Natural killer cell (primary cell): Measurements from ENCODE around the gene ARMC5. TPM values are rescaled to one million over a fixed set of nuclear protein-coding genes. Genes with fewer than 3 reads are reported as not detected.

Experiments used
- ATAC-seq, 3 donors: fragments of 150-1000 bp in 2 of 3; fragments of 200-7000 bp in 1 of 3; cut with Tn5 transposase; 1 replicate in 1 of 3; 2 replicates in 2 of 3; pipeline ENCODE4 v1.10.0; 2021; ENCODE audit warnings: mild to moderate bottlenecking in 2 of 3, moderate library complexity in 2 of 3
- DNase-seq, 2 donors: peaks; one replicate each; pipeline versions ENCODE4 v3.0.0 to v3.0.0-alpha.2; 2013 to 2021; ENCODE audit warnings: mixed read lengths in 1 of 2
- H3K27ac ChIP-seq: one replicate; pipeline ENCODE4 v1.5.1; 2013; ENCODE audit warnings: mild to moderate bottlenecking, low read length
- H3K27me3 ChIP-seq: one replicate; pipeline ENCODE4 v1.6.1; 2013; ENCODE audit warnings: low read length; ENCODE audit not compliant: control insufficient read depth, insufficient read depth
- H3K36me3 ChIP-seq: one replicate; pipeline ENCODE4 v1.6.1; 2013; ENCODE audit warnings: low read length; ENCODE audit not compliant: control insufficient read depth, insufficient read depth
- H3K4me1 ChIP-seq: one replicate; pipeline ENCODE4 v1.6.1; 2013; ENCODE audit warnings: low read length; ENCODE audit not compliant: control insufficient read depth, insufficient read depth
- H3K4me3 ChIP-seq: one replicate; pipeline ENCODE4 v1.5.1; 2013; ENCODE audit warnings: low read length
- H3K9me3 ChIP-seq: one replicate; pipeline ENCODE4 v1.6.1; 2013; ENCODE audit warnings: low read length; ENCODE audit not compliant: control insufficient read depth, insufficient read depth
- H3K27ac Mint-ChIP-seq, 2 donors: one replicate each; pipeline ENCODE4 v1.8.0; 2022; ENCODE audit warnings: mild to moderate bottlenecking in 2 of 2, mixed read lengths in 2 of 2, moderate library complexity in 1 of 2
- H3K27me3 Mint-ChIP-seq, 2 donors: one replicate each; pipeline ENCODE4 v1.8.0; 2022; ENCODE audit warnings: low read depth in 2 of 2, mixed read lengths in 2 of 2
- H3K36me3 Mint-ChIP-seq: one replicate; pipeline ENCODE4 v1.8.0; 2022; ENCODE audit warnings: mixed read lengths
- H3K4me1 Mint-ChIP-seq, 2 donors: one replicate each; pipeline ENCODE4 v1.8.0; 2022; ENCODE audit warnings: mixed read lengths in 2 of 2
- H3K4me3 Mint-ChIP-seq: one replicate; pipeline ENCODE4 v1.8.0; 2022; ENCODE audit warnings: mild to moderate bottlenecking, moderate library complexity, mixed read lengths
- H3K9me3 Mint-ChIP-seq, 2 donors: one replicate each; pipeline ENCODE4 v1.8.0; 2022; ENCODE audit warnings: mixed read lengths in 2 of 2
- WGBS: methylation state at CpG from one replicate; pipeline ENCODE4 v1.1.7; 2013; ENCODE audit warnings: missing lambda C conversion rate; ENCODE audit not compliant: insufficient coverage; 5-methylcytosine and 5-hydroxymethylcytosine counted together
- intact Hi-C: fragments of 100-400 bp; cut with micrococcal nuclease; formaldehyde crosslinking; loops from one replicate; pipeline ENCODE4 v1.14.2; 2022
- total RNA-seq, 4 donors: library from RNA; stranded (reverse); fragments of 120-200 nt in 1 of 4; gene quantifications; one replicate each; pipeline versions ENCODE4 v1.2.3 to v1.2.4, GENCODE V29; 2013 to 2022
- TF ChIP-seq, protein P1 (sequence below): fragments of 200-600 bp; IDR thresholded peaks from one replicate; pipeline ENCODE4 v1.8.0; 2022; ENCODE audit warnings: antibody characterized with exemption

ARMC5 gene
- total RNA-seq, 3 donors from 2014 or later (not counting 1 experiment from before 2014, with no cell fraction given) = 10.4 to 22.8 (median 16.6) TPM

GRCh38 chr16:31467151-31467773 lies 8.0 kb downstream of the ARMC5 start:
- no peak overlapping the region for H3K27ac ChIP-seq
- no peak for ATAC-seq

GRCh38 chr16:31467858-31468257 lies 8.6 kb downstream of the ARMC5 start:
- H3K27me3 Mint-ChIP-seq = peaks cover 0 to 18% of the 10 kb centered on the region in 2 donors
- H3K9me3 Mint-ChIP-seq = no peaks in the 10 kb centered on the region
- no peaks in the 10 kb centered on the region for H3K36me3 Mint-ChIP-seq
- Histone ChIP-seq H3K9me3 (no peaks in the 10 kb centered on the region), H3K27ac (no peak overlapping the region), H3K4me3 (no peak overlapping the region), H3K36me3 (peaks cover 22% of the 10 kb centered on the region), H3K4me1 (peaks cover 13% of the 10 kb centered on the region), H3K27me3 (peaks cover 12% of the 10 kb centered on the region)
- H3K4me1 Mint-ChIP-seq = peaks cover 0 to 8% of the 10 kb centered on the region in 2 donors
- no peak for DNase-seq
- H3K27ac Mint-ChIP-seq = no peak overlapping the region
- no peak overlapping the region for H3K4me3 Mint-ChIP-seq
- ATAC-seq = no peak
- intact Hi-C loops = no loop called here
- 88% methylated on average over 5 of the region's 5 CpGs for WGBS
- TF ChIP-seq, protein P1, sequence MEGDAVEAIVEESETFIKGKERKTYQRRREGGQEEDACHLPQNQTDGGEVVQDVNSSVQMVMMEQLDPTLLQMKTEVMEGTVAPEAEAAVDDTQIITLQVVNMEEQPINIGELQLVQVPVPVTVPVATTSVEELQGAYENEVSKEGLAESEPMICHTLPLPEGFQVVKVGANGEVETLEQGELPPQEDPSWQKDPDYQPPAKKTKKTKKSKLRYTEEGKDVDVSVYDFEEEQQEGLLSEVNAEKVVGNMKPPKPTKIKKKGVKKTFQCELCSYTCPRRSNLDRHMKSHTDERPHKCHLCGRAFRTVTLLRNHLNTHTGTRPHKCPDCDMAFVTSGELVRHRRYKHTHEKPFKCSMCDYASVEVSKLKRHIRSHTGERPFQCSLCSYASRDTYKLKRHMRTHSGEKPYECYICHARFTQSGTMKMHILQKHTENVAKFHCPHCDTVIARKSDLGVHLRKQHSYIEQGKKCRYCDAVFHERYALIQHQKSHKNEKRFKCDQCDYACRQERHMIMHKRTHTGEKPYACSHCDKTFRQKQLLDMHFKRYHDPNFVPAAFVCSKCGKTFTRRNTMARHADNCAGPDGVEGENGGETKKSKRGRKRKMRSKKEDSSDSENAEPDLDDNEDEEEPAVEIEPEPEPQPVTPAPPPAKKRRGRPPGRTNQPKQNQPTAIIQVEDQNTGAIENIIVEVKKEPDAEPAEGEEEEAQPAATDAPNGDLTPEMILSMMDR = no peak

More at GRCh38 chr16:31467151-31467773, 8.0 kb downstream of the ARMC5 start:
- no peak overlapping the region for H3K4me3 Mint-ChIP-seq
- Histone ChIP-seq H3K4me1 (peaks cover 8% of the 10 kb centered on the region), H3K9me3 (no peaks in the 10 kb centered on the region), H3K4me3 (no peak overlapping the region), H3K27me3 (peaks cover 7% of the 10 kb centered on the region), H3K36me3 (peaks cover 28% of the 10 kb centered on the region)
- DNase-seq = no peak
- no peaks in the 10 kb centered on the region for H3K9me3 Mint-ChIP-seq
- intact Hi-C loops = no loop called here
- H3K27me3 Mint-ChIP-seq = peaks cover 0 to 12% of the 10 kb centered on the region in 2 donors
- no peak overlapping the region for H3K27ac Mint-ChIP-seq
- H3K4me1 Mint-ChIP-seq = peaks cover 0 to 3% of the 10 kb centered on the region in 2 donors
- 41% methylated on average over 3 of the region's 5 CpGs for WGBS
- H3K36me3 Mint-ChIP-seq = no peaks in the 10 kb centered on the region
- TF ChIP-seq, protein P1 = no peak

- ATAC-seq (no peak), DNase-seq (no peak)
- TF ChIP-seq, protein P1 = no peak
- intact Hi-C loops = no loop called here
- Histone ChIP-seq H3K4me3 (no peak overlapping the region), H3K27ac (no peak overlapping the region), H3K9me3 (no peaks in the 10 kb centered on the region), H3K27me3 (peaks cover 12% of the 10 kb centered on the region), H3K36me3 (peaks cover 8% of the 10 kb centered on the region), H3K4me1 (peaks cover 14% of the 10 kb centered on the region)
- no peaks in the 10 kb centered on the region for H3K36me3 Mint-ChIP-seq
- H3K4me1 Mint-ChIP-seq = peaks cover 0 to 8% of the 10 kb centered on the region in 2 donors
- H3K9me3 Mint-ChIP-seq = no peaks in the 10 kb centered on the region
- WGBS = 74% methylated on average over 3 of the region's 3 CpGs
- no peak overlapping the region for H3K4me3 Mint-ChIP-seq
- peaks cover 0 to 23% of the 10 kb centered on the region in 2 donors for H3K27me3 Mint-ChIP-seq
- H3K27ac Mint-ChIP-seq = no peak overlapping the region
These were observed 11.3 kb downstream of the ARMC5 start for GRCh38 chr16:31470615-31471014.
